HG03139 (cell line): ENCODE results near the gene RACK1.
A peak's percentile ranks its signal among the peaks of the same experiment; 100 is the strongest.

Source experiments
- ATAC-seq: cut with Tn5 transposase; IDR thresholded peaks from one replicate; pipeline ENCODE4 v1.9.1; 2021; ENCODE audit not compliant: unreplicated experiment

The RACK1 gene

GRCh38 chr5:181198905-181199519, 44.7 kb downstream of the RACK1 start:
- peak; percentile 48 for ATAC-seq

- no peak for ATAC-seq
These were observed 45.5 kb downstream of the RACK1 start for GRCh38 chr5:181198106-181198685.

GRCh38 chr5:181197326-181197951, 46.3 kb downstream of the RACK1 start:
- ATAC-seq, result no peak

GRCh38 chr5:181195249-181195761, 48.4 kb downstream of the RACK1 start:
- ATAC-seq, result no peak

- ATAC-seq, result no peak
These were observed 49.0 kb downstream of the RACK1 start for GRCh38 chr5:181194489-181195248.

- ATAC-seq, result no peak
These were observed 50.0 kb downstream of the RACK1 start for GRCh38 chr5:181193656-181194055.

- no peak for ATAC-seq
These were observed 51.2 kb downstream of the RACK1 start for GRCh38 chr5:181192337-181193046.

GRCh38 chr5:181191526-181192336, 52.0 kb downstream of the RACK1 start:
- ATAC-seq, result peak; percentile 47

- ATAC-seq, result peak; percentile 1
These were observed 52.8 kb downstream of the RACK1 start for GRCh38 chr5:181190711-181191525.

GRCh38 chr5:181189962-181190710, 53.6 kb downstream of the RACK1 start:
- no peak for ATAC-seq

GRCh38 chr5:181189363-181189961, 54.2 kb downstream of the RACK1 start:
- ATAC-seq, result no peak

GRCh38 chr5:181188700-181189362, 54.9 kb downstream of the RACK1 start:
- no peak for ATAC-seq

- no peak for ATAC-seq
These were observed 56.0 kb downstream of the RACK1 start for GRCh38 chr5:181187500-181188213.

GRCh38 chr5:181186986-181187499, 56.7 kb downstream of the RACK1 start:
- ATAC-seq, result no peak
